CD14-positive monocyte (primary cell): Measurements from ENCODE around the gene NOL12. TPM values are rescaled to one million over a fixed set of nuclear protein-coding genes. Genes with fewer than 3 reads are reported as not detected.
A peak's percentile ranks its signal among the peaks of the same experiment; 100 is the strongest.

Source experiments
- DNase-seq, 3 donors: peaks; one replicate each; pipeline ENCODE4 v3.0.0-alpha.2; 2011 to 2022
- H2AFZ ChIP-seq: 2 replicates; pipeline ENCODE4 v1.6.0; 2012; ENCODE audit warnings: mild to moderate bottlenecking, low read depth, low read length, inconsistent platforms; ENCODE audit not compliant: insufficient read depth, poor library complexity, severe bottlenecking
- H3K27ac ChIP-seq, 2 donors: 1 replicate in 1 of 2; 2 replicates in 1 of 2; pipeline ENCODE4 v1.5.1; 2012 to 2013; ENCODE audit warnings: low read length in 2 of 2, control low read depth in 1 of 2, inconsistent platforms in 1 of 2, low read depth in 1 of 2, mild to moderate bottlenecking in 1 of 2
- H3K27me3 ChIP-seq, 2 donors: one replicate each; pipeline versions ENCODE4 v1.6.0 to v1.6.1; 2011 to 2013; ENCODE audit warnings: low read length in 2 of 2; ENCODE audit not compliant: control insufficient read depth in 2 of 2, insufficient read depth in 2 of 2
- H3K36me3 ChIP-seq, 2 donors: replicated peaks in 1 of 2; 1 replicate in 1 of 2; 2 replicates in 1 of 2; pipeline versions ENCODE4 v1.5.1 to v1.6.1; 2012 to 2013; ENCODE audit warnings: low read length in 2 of 2, control low read depth in 1 of 2, inconsistent platforms in 1 of 2, mild to moderate bottlenecking in 1 of 2; ENCODE audit not compliant: insufficient read depth in 2 of 2, control insufficient read depth in 1 of 2
- H3K4me1 ChIP-seq, 2 donors: 1 replicate in 1 of 2; 2 replicates in 1 of 2; pipeline versions ENCODE4 v1.5.1 to v1.6.1; 2012 to 2013; ENCODE audit warnings: low read length in 2 of 2, control low read depth in 1 of 2, inconsistent platforms in 1 of 2, mild to moderate bottlenecking in 1 of 2, moderate library complexity in 1 of 2; ENCODE audit not compliant: insufficient read depth in 2 of 2, control insufficient read depth in 1 of 2
- H3K4me2 ChIP-seq: replicated peaks from 2 replicates; pipeline ENCODE3; 2012; ENCODE audit warnings: low read length, moderate library complexity, mild to moderate bottlenecking; ENCODE audit not compliant: poor library complexity, severe bottlenecking; ENCODE audit errors: extremely low read depth
- H3K4me3 ChIP-seq, 3 experiments: fragments of 200-600 bp in 1 of 3; sonication (generic) in 1 of 3; replicated peaks in 1 of 3; 1 replicate in 2 of 3; 2 replicates in 1 of 3; pipeline ENCODE4 v1.5.1; 2011 to 2013; ENCODE audit warnings: low read length in 3 of 3, mild to moderate bottlenecking in 3 of 3, control low read depth in 2 of 3, low read depth in 2 of 3, inconsistent platforms in 1 of 3, moderate library complexity in 1 of 3
- H3K79me2 ChIP-seq: 2 replicates; pipeline ENCODE4 v1.6.0; 2012; ENCODE audit warnings: mild to moderate bottlenecking, control low read depth, inconsistent platforms, low read length, moderate library complexity; ENCODE audit not compliant: insufficient read depth
- H3K9ac ChIP-seq: 2 replicates; pipeline ENCODE4 v1.6.0; 2017; ENCODE audit warnings: low read length, mild to moderate bottlenecking; ENCODE audit not compliant: insufficient read depth, poor library complexity, severe bottlenecking
- H3K9me3 ChIP-seq, 2 donors: replicated peaks in 1 of 2; 1 replicate in 1 of 2; 2 replicates in 1 of 2; pipeline versions ENCODE4 v1.5.1 to v1.6.1; 2012 to 2013; ENCODE audit warnings: low read length in 2 of 2, control low read depth in 1 of 2; ENCODE audit not compliant: control insufficient read depth in 1 of 2, insufficient read depth in 1 of 2
- H4K20me1 ChIP-seq: 2 replicates; pipeline ENCODE4 v1.6.0; 2012; ENCODE audit warnings: mild to moderate bottlenecking, low read length, control low read depth, moderate library complexity; ENCODE audit not compliant: insufficient read depth
- H3K27ac Mint-ChIP-seq, 7 donors: one replicate each; pipeline ENCODE4 v1.8.0; 2020; ENCODE audit warnings: mild to moderate bottlenecking in 7 of 7, mixed read lengths in 7 of 7, moderate library complexity in 6 of 7, inconsistent platforms in 2 of 7
- H3K27me3 Mint-ChIP-seq, 3 donors: one replicate each; pipeline ENCODE4 v1.8.0; 2021 to 2022; ENCODE audit warnings: low read depth in 3 of 3, mild to moderate bottlenecking in 3 of 3, mixed read lengths in 3 of 3, moderate library complexity in 3 of 3, inconsistent platforms in 1 of 3
- H3K36me3 Mint-ChIP-seq, 2 donors: one replicate each; pipeline ENCODE4 v1.8.0; 2020; ENCODE audit warnings: mixed read lengths in 2 of 2, inconsistent platforms in 1 of 2, mild to moderate bottlenecking in 1 of 2
- H3K4me1 Mint-ChIP-seq: one replicate; pipeline ENCODE4 v1.8.0; 2020; ENCODE audit warnings: mild to moderate bottlenecking, mixed read lengths
- H3K4me3 Mint-ChIP-seq, 2 donors: one replicate each; pipeline ENCODE4 v1.8.0; 2020; ENCODE audit warnings: mild to moderate bottlenecking in 2 of 2, mixed read lengths in 2 of 2, moderate library complexity in 1 of 2
- H3K9me3 Mint-ChIP-seq, 7 donors: one replicate each; pipeline ENCODE4 v1.8.0; 2020 to 2022; ENCODE audit warnings: mixed read lengths in 7 of 7, mild to moderate bottlenecking in 6 of 7, moderate library complexity in 6 of 7, inconsistent platforms in 2 of 7
- WGBS: methylation state at CpG from one replicate; pipeline ENCODE4 v1.1.5; 2013; ENCODE audit warnings: missing lambda C conversion rate; ENCODE audit not compliant: insufficient coverage; 5-methylcytosine and 5-hydroxymethylcytosine counted together
- intact Hi-C, 2 donors: fragments of 100-400 bp; cut with micrococcal nuclease; formaldehyde crosslinking; loops; one replicate each; pipeline versions ENCODE4 v1.15.0 to v1.15.1; 2023
- polyA plus RNA-seq, 3 donors: library from polyadenylated mRNA; depleted of rRNA in 1 of 3; unstranded in 2 of 3; stranded (reverse) in 1 of 3; fragments of 300-500 nt in 2 of 3; fragments of >200 nt in 1 of 3; fragmentation: Illumina TruSeq in 2 of 3; gene quantifications; 1 replicate in 2 of 3; 2 replicates in 1 of 3; pipeline ENCODE4 v1.2.3, GENCODE V29; 2012 to 2021
- TF ChIP-seq, protein P1 (sequence below): fragments of 200-600 bp; IDR thresholded peaks from one replicate; pipeline ENCODE4 v1.8.0; 2022; ENCODE audit warnings: antibody characterized with exemption, mild to moderate bottlenecking

NOL12 gene
- polyA plus RNA-seq, 3 donors = 47.3 to 52.0 (median 49.2) TPM

DNA sequence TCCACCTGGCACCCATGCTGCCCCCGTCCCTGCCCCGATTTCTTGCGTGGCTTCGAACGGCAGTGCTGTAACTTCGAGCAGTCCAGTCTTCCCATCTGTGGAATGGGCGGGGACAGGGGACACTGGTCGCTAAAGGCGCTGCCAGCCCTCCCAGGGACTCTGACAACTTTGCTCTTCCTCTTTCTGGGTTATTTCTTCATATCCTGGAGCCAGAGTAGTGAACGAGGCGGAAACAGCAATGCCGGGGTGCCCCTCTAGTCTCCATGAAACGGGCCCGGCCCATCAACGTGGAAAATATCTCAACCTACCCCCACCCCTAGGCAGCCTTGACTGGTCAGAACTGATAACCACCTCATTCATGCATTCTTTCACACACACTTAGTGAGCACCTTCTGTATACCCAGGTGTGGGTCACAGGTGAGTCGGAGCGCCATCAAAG lies 53.5 kb downstream of the NOL12 start:
- H3K27ac Mint-ChIP-seq = peak overlapping the region; percentile 91 to 98 (median 98)
- TF ChIP-seq, protein P1, sequence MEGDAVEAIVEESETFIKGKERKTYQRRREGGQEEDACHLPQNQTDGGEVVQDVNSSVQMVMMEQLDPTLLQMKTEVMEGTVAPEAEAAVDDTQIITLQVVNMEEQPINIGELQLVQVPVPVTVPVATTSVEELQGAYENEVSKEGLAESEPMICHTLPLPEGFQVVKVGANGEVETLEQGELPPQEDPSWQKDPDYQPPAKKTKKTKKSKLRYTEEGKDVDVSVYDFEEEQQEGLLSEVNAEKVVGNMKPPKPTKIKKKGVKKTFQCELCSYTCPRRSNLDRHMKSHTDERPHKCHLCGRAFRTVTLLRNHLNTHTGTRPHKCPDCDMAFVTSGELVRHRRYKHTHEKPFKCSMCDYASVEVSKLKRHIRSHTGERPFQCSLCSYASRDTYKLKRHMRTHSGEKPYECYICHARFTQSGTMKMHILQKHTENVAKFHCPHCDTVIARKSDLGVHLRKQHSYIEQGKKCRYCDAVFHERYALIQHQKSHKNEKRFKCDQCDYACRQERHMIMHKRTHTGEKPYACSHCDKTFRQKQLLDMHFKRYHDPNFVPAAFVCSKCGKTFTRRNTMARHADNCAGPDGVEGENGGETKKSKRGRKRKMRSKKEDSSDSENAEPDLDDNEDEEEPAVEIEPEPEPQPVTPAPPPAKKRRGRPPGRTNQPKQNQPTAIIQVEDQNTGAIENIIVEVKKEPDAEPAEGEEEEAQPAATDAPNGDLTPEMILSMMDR = no peak
- H3K9me3 Mint-ChIP-seq = peaks cover 0 to 2% (median 0%) of the 10 kb centered on the region in 7 donors
- no peaks in the 10 kb centered on the region for H4K20me1 ChIP-seq
- peaks cover 10 to 23% of the 10 kb centered on the region in 2 donors for H3K36me3 Mint-ChIP-seq
- intact Hi-C loops = loop anchor here (10.0 kb wide), 3 partner anchors 65 to 105 kb away; partner anchors contain the start of genes ANKRD54 (in 1 of the 2), EIF3L (in 1 of the 2) and LGALS1 (in 1 of the 2)
- H3K4me1 Mint-ChIP-seq = peaks cover 86% of the 10 kb centered on the region
- peak overlapping the region; percentile 48 for H2AFZ ChIP-seq
- under 1% methylated on average over 15 of the region's 17 CpGs for WGBS
- peaks cover 0 to 7% (median 2%) of the 10 kb centered on the region in 3 donors for H3K27me3 Mint-ChIP-seq
- H3K4me1 ChIP-seq = peaks cover 82 to 100% of the 10 kb centered on the region in 2 donors
- no peaks in the 10 kb centered on the region for H3K27me3 ChIP-seq
- H3K4me3 Mint-ChIP-seq = peak overlapping the region; percentile 56 to 82
- peak overlapping the region; percentile 92 to 96 for H3K27ac ChIP-seq
- peaks cover 0 to 4% of the 10 kb centered on the region in 2 donors for H3K36me3 ChIP-seq
- peaks cover 18% of the 10 kb centered on the region for H3K79me2 ChIP-seq
- peak overlapping the region in 1 of 3 experiments; percentile 69 for H3K4me3 ChIP-seq
- H3K9ac ChIP-seq = peak overlapping the region; percentile 61
- peak overlapping the region; percentile 70 for H3K4me2 ChIP-seq
- peak; percentile 84 to 95 (median 91) for DNase-seq
- H3K9me3 ChIP-seq = no peaks in the 10 kb centered on the region

DNA sequence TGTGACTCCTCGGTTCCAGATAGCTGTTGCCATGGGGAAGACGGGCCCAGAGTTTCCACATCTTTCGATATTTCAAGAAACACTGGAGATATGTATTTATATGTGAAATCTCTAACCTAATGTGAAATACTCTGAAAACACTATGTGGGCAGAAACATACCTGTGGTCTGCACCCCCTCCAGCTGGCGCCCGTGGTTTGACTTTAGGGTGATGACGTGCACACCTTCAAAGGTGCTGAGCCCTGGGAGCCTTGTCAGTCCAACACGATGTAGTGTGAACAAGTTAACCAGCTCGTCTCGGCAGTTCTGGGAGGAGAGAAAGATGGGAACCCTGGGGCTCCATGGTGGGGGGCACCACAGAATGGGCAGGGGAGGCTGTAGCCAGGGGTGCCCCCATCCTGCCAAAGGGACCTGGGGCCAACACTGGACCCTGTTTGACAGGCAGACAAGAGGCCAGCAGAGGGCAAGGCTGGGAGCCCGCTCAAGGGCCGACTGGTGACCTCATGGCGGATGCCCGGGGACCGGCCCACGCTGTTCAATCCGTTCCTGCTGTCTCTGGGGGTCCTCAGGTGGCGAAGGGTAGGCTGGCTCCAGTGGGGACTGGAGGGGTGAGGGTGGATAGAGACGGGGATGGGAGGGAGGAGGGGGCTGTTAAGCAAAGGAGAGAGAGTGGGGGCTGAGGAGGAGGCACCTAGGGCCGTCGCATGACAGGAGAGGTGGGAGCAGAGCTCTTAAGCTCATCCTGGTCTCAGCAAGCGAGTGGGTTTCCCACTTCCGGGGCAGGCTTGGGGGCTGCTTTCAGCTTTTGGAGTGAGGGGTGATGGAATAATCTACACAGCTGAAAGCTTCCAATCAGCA lies 54.5 kb downstream of the NOL12 start:
- Mint-ChIP-seq H3K27me3 (peaks cover 0 to 7% (median 0%) of the 10 kb centered on the region in 3 donors), H3K4me3 (peak overlapping the region; percentile 12 to 82), H3K4me1 (peaks cover 88% of the 10 kb centered on the region), H3K9me3 (peaks cover 0 to 2% (median 0%) of the 10 kb centered on the region in 7 donors), H3K36me3 (peaks cover 10 to 24% of the 10 kb centered on the region in 2 donors), H3K27ac (peak overlapping the region; percentile 91 to 98 (median 98))
- Histone ChIP-seq H3K4me3 (peak overlapping the region in 1 of 3 experiments; percentile 69), H3K9me3 (no peaks in the 10 kb centered on the region), H2AFZ (peak overlapping the region; percentile 51), H3K27me3 (no peaks in the 10 kb centered on the region), H3K4me1 (peaks cover 87 to 99% of the 10 kb centered on the region in 2 donors), H3K36me3 (peaks cover 0 to 4% of the 10 kb centered on the region in 2 donors), H4K20me1 (no peaks in the 10 kb centered on the region), H3K27ac (peak overlapping the region; percentile 92 to 96), H3K9ac (peak overlapping the region; percentile 61), H3K79me2 (peaks cover 28% of the 10 kb centered on the region), H3K4me2 (peak overlapping the region; percentile 70)
- intact Hi-C loops = loop anchor here (10.0 kb wide), 2 partner anchors 66 to 104 kb away; partner anchors contain the start of genes ANKRD54 (in 1 of the 2), EIF3L (in 1 of the 2) and LGALS1 (in 1 of the 2)
- TF ChIP-seq, protein P1 = no peak
- 64% methylated on average over 18 of the region's 22 CpGs for WGBS
- peak in 2 of 3 donors; percentile 23 to 24 for DNase-seq
